Activated gamma-delta T cell treated with anti-CD3 and anti-CD28 coated beads, Interleukin-2, amount 50 U/mL, for 16 hours (primary cell): ENCODE data around the gene LLPH.
"Not testable (repeated sequence)": the region's sequence is repeated elsewhere in the genome, so short reads cannot be mapped to it uniquely, and the experiment has no call there.

Experiments used
- DNase-seq: peaks from one replicate; pipeline ENCODE4 v3.0.0-alpha.2; 2020; ENCODE audit warnings: low read depth

LLPH gene

GRCh38 chr12:66130267-66131066, at the start of gene LLPH:
Gene LLPH, minus strand, starts transcription at chr12:66130750. Its CDS starts 1,644 bp downstream, at chr12:66129106.
- peak; percentile 79 for DNase-seq

GRCh38 chr12:66176105-66176900, 45.8 kb upstream of the LLPH start:
- DNase-seq = no peak

GRCh38 chr12:66174391-66175325, 44.1 kb upstream of the LLPH start:
- DNase-seq = not testable (repeated sequence)

- no peak for DNase-seq
Observed at GRCh38 chr12:66170606-66171005, 40.1 kb upstream of the LLPH start.

- peak; percentile 76 for DNase-seq
Observed at GRCh38 chr12:66169221-66170170, 38.9 kb upstream of the LLPH start, which contains the start of gene TMBIM4. Gene TMBIM4, minus strand, starts transcription at chr12:66169996. Its CDS starts 45 bp downstream, at chr12:66169951.

- DNase-seq = no peak
Observed at GRCh38 chr12:66168410-66168809, 37.9 kb upstream of the LLPH start.

- no peak for DNase-seq
Observed at GRCh38 chr12:66166561-66166960, 36.0 kb upstream of the LLPH start.

- no peak for DNase-seq
Observed at GRCh38 chr12:66165141-66165540, 34.6 kb upstream of the LLPH start.

GRCh38 chr12:66164349-66164821, 33.8 kb upstream of the LLPH start:
- DNase-seq = no peak

- DNase-seq = no peak
Observed at GRCh38 chr12:66163289-66163688, 32.7 kb upstream of the LLPH start.

GRCh38 chr12:66162701-66163100, 32.2 kb upstream of the LLPH start:
- no peak for DNase-seq

GRCh38 chr12:66160704-66161103, 30.2 kb upstream of the LLPH start:
- DNase-seq = no peak

- no peak for DNase-seq
Observed at GRCh38 chr12:66159123-66159522, 28.6 kb upstream of the LLPH start.

GRCh38 chr12:66156654-66157053, 26.1 kb upstream of the LLPH start:
- no peak for DNase-seq

GRCh38 chr12:66154776-66155175, 24.2 kb upstream of the LLPH start:
- DNase-seq = no peak

GRCh38 chr12:66152732-66153131, 22.2 kb upstream of the LLPH start:
- no peak for DNase-seq

- no peak for DNase-seq
Observed at GRCh38 chr12:66149702-66150398, 19.3 kb upstream of the LLPH start.

- DNase-seq = no peak
Observed at GRCh38 chr12:66144791-66145754, 14.5 kb upstream of the LLPH start.

GRCh38 chr12:66143868-66144267, 13.3 kb upstream of the LLPH start:
- DNase-seq = no peak
